A549 treated with AZD9567 at 1 μM for 4 hours (cell line): ENCODE measurements around the gene MED15. TPM values are rescaled to one million over a fixed set of nuclear protein-coding genes. Genes with fewer than 3 reads are reported as not detected.

ENCODE experiments used
- total RNA-seq: library from RNA; stranded (reverse); fragments of 200-300 nt; extraction: Qiagen RNA extraction; gene quantifications from 5 replicates; pipeline ENCODE4 v1.2.3, GENCODE V29; 2022; ENCODE audit not compliant: insufficient read depth

Gene MED15, protein sequence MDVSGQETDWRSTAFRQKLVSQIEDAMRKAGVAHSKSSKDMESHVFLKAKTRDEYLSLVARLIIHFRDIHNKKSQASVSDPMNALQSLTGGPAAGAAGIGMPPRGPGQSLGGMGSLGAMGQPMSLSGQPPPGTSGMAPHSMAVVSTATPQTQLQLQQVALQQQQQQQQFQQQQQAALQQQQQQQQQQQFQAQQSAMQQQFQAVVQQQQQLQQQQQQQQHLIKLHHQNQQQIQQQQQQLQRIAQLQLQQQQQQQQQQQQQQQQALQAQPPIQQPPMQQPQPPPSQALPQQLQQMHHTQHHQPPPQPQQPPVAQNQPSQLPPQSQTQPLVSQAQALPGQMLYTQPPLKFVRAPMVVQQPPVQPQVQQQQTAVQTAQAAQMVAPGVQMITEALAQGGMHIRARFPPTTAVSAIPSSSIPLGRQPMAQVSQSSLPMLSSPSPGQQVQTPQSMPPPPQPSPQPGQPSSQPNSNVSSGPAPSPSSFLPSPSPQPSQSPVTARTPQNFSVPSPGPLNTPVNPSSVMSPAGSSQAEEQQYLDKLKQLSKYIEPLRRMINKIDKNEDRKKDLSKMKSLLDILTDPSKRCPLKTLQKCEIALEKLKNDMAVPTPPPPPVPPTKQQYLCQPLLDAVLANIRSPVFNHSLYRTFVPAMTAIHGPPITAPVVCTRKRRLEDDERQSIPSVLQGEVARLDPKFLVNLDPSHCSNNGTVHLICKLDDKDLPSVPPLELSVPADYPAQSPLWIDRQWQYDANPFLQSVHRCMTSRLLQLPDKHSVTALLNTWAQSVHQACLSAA
- total RNA-seq, result 60.0 to 65.7 TPM (median 62.9 TPM) in 5 replicates

DNA sequence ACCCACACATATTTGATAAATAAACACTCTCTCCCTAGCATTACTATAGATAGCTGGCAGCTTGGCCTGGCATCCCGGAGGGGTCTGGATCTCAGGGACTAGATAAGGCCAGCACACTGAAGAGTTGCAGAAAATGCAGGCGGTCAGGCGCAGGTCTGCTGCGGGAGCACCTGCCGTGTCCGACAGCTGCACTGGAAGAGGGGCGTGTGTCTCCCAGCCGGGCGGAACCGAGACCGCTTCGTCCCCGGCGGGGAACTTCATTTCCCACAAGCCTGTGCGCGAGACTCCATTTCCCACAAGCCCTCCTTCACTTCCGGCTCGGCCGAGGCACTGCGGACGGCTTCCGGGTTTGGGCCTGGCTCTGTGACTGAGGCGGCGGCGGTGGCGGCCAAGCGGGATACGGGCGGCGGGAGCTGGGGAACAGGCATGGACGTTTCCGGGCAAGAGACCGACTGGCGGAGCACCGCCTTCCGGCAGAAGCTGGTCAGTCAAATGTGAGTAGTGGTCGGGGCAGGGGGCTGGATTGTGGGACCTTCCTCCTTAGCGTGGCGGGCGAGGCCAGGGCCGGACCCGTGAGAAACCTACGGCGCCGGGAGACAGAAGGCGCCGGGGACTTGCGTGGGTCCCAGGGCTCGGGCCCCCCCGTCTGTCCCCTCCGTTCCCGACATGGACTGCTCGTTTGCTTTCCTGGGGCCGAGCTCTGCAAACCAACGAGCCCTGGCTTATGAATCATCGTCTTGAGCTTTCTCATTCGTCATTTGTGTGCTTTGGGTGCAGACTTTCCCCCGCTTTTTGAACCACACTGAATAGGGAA, at the start of gene MED15:
Gene MED15 (plus strand): TSS at position 358 of the 814 bp plus-strand sequence. CDS start 69 bp downstream, at position 427.

DNA sequence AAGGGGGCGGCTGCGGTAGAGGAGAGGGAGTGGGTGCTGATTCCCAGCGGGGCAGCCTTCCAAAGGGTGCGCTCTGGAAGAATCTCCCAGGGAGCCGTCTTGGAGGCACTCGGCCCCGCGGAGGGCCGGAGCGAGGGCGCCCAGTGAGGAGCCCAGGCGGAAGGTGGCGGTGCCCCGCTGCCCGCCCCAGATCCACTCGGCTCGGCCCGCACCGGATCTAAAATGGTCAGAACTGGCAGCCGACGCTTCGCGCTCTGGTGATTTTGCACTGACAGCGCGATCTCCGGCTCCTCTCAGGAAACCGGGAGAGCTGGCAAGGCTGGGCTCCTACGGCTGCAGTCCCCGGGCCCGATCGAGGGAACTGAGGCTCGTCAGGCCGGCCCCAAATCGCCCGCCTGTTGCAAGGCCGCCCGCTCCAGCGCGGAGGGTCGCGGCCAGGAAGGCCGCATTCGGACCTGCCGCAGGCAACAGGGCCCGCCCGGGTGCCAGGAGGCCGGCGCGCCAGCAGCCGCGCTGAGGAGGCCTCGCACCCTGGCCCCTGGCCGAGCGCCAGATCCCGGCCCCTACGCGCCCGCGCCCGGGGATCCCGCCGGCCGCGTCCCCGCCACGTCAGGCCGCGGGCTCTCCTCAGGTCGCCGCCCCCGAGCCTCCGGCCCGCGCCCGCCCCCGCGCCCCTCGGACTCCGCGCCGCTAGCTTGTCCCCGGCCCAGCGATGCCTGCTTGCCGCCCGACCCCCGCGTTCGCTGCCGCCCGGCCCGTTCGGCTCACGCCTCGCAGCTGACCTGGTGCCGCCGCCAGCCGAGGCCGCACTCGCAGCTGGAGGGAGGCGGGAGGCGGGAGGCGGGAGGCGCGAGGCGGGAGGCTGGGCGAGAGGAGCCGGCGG, 12.2 kb upstream of the MED15 start, which contains the start of gene KLHL22:
Gene KLHL22 (minus strand): TSS at position 818 of the 883 bp plus-strand sequence. CDS start 6,584 bp downstream, outside the sequence.

Other genes starting within 250 kb of the MED15 start
- gene RTN4R, start 239.3 kb upstream of the MED15 start, total RNA-seq, result 9.3 to 16.2 TPM (median 14.8 TPM) in 5 replicates
- gene DGCR6L, start 187.6 kb upstream of the MED15 start, total RNA-seq, result 26.5 to 47.9 TPM (median 44.8 TPM) in 5 replicates
- 4.6 to 7.4 TPM (median 7.1 TPM) in 5 replicates for gene ZNF74, start 113.5 kb upstream of the MED15 start, total RNA-seq
- 0.81 to 1.9 TPM (median 1.1 TPM) in 5 replicates for gene SCARF2, start 69.8 kb upstream of the MED15 start, total RNA-seq
- gene KLHL22, start 11.8 kb upstream of the MED15 start, total RNA-seq, result 8.5 to 12.2 TPM (median 11.2 TPM) in 5 replicates